GM12864 (cell line): ENCODE results near the gene AANAT.

ENCODE experiments used
- DNase-seq: peaks from one replicate; pipeline ENCODE4 v3.0.0-alpha.2; 2011; ENCODE audit warnings: low read depth
- H3K4me3 ChIP-seq: 2 replicates; pipeline ENCODE4 v1.5.1; 2011; ENCODE audit warnings: mild to moderate bottlenecking, low read depth, low read length, control low read depth
- TF ChIP-seq, protein P1 (sequence below): IDR thresholded peaks from 2 replicates; pipeline ENCODE4 v1.5.1; 2011; ENCODE audit warnings: low read depth, mild to moderate bottlenecking, moderate library complexity, low read length, control low read depth, inconsistent platforms; ENCODE audit errors: missing control alignments

AANAT gene

DNA sequence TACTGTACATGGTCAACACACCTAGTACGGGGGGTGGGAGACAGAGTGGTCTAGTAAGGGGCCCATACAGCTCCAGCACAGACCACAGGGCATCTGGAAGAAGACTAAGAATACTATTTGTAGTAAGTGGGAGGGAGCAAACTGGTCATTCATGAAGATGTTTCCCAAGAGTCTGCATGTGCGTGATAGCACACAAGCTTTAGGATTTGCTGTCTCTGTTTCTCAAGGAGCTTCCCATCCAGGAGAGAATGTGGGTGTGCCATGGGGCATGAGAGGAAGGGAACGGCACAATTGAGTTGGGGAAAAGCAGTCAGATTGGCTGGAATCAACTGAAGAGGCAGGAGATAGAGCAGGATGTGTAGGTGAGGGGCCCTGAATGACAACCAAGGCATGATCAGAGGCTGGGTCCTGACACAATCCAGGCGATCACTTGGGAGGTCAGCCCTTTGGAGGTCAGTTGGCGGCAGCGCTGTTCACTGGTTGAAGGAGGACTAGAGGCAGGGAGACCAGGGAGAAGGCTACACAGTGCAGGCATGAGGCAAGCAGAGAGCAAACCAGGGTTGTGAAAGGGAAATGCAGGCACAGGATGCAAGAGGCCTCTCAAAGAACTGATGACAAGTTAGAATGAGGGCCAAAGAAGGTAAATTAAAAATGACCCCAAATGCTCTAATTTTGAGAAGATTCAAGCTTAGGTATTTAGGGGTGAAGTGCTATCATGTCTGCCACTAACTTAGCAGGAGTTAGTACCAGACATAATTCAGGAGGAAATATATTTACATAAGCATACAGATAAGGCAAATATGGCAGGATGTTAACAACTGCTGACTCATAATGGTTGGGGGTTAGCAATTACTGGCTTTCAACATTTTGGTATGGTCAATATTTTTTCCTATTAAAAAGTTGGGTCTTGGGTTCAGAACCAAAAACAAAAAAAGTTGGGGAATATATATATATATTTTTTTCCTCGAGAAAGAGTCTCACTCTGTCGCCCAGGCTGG is 24.8 kb upstream of the AANAT start:
- no peak overlapping the region for H3K4me3 ChIP-seq
- DNase-seq: no peak
- TF ChIP-seq, protein P1, sequence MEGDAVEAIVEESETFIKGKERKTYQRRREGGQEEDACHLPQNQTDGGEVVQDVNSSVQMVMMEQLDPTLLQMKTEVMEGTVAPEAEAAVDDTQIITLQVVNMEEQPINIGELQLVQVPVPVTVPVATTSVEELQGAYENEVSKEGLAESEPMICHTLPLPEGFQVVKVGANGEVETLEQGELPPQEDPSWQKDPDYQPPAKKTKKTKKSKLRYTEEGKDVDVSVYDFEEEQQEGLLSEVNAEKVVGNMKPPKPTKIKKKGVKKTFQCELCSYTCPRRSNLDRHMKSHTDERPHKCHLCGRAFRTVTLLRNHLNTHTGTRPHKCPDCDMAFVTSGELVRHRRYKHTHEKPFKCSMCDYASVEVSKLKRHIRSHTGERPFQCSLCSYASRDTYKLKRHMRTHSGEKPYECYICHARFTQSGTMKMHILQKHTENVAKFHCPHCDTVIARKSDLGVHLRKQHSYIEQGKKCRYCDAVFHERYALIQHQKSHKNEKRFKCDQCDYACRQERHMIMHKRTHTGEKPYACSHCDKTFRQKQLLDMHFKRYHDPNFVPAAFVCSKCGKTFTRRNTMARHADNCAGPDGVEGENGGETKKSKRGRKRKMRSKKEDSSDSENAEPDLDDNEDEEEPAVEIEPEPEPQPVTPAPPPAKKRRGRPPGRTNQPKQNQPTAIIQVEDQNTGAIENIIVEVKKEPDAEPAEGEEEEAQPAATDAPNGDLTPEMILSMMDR: no peak

DNA sequence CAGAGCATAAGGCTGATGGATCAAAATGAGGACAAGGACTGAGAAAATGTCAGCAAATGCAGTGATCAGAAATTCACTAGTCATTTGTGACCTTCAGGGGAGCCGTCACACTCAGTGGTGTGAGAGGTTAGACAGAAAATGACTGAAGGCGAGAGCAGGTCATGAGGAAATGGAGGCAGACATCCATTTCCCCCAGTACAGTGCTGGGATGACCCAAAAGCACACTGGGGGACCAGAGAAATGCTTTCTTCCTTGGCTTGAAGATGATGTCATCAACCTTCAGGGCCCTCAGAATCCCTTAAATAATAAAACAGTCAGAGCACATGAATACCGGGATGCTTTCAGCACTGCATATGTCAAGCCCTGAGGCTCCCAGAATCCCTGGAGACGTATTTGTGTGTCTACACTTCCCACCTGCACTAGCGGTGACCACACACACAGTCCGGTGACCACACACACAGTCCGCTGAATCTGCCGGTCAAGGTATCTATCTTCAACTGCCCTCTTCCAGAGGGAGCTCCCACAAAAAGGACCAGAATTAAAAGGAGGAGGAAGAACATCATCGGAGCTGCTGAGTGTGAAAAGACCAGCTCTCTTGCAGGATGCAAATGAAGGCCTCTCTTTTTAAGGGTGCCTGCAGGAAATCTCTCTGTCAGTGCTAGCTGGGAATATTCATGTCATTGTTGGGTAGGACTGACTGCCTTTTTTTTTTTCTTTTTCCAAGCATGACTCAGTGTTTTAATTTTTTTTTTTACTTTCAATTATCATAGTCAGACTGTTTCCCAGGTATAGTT is 22.7 kb upstream of the AANAT start:
- TF ChIP-seq, protein P1: no peak
- peak overlapping the region; percentile 24; the same call in 1 of the 2 replicates for H3K4me3 ChIP-seq
- DNase-seq: no peak

DNA sequence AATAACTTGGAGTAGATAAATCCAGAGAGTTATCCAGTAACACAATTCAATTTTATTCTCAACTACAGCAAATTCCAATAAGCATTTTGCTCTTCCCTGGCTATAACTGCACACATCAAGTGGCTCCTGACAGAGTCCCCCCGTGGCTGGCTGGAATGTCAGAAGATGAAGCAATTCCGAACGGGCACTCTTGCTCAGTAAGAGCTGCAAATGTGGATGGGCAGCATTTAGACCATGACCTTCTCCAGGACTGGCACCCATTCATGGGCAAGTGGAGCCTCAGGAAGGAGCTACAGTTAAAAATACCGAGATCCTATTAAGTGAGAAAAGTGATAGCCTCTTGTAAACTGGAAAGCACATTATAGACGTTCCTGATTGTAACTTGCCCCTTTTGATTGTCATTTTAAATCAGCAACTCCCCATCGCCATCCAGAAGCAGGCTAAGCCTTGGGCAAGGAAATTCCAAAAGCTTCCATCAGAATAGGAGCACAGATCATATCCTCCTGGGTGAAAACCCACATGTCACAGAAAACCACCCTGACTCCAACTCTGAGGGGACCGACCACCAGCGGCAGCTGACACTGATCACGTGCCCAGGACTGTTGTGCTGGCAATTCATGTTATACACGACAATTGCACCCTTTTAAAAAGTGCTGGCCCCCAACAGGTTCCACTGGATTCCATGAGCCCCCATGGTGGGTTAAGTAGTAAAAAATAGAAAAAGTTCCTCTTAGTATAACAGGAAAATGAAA is 21.5 kb upstream of the AANAT start:
- no peak for DNase-seq
- TF ChIP-seq, protein P1: no peak
- H3K4me3 ChIP-seq: no peak overlapping the region

DNA sequence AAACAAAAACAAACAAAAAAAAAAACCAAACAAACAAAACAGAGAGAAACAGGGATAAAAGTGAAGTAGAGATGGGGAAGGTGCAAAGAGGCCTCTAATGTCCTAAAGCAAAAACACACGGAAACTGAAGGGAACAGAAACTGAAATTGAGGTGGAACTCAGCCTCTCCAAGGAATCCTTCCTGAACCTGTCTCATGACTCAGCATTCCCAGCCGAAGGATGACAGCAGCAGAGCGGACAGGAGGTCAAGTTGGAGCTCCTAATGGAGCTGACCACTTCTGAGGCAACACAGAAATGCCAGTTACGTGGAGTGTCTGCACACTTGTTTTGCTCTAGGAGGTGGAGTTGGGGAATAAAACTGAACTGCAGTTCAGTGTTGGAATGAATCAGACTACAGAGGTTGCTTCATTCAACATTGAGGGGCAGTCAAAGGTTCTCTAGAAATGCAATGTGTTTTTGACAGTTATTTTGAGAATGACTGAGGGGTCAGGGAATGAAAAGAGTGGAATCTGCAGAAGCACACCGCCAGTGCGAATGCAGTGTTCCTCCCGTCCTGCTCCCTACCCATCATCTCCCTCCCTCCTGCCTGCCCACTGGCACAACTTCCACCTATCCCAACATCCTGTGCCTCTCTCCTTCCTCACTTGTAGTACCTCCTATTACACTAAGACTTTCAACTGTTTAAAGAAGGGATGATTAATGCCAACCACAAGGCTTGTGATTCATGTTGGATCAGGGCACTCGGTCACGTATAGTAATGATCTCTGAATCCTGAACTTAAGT is 20.8 kb upstream of the AANAT start:
- TF ChIP-seq, protein P1: no peak
- DNase-seq: no peak
- H3K4me3 ChIP-seq: no peak overlapping the region

DNA sequence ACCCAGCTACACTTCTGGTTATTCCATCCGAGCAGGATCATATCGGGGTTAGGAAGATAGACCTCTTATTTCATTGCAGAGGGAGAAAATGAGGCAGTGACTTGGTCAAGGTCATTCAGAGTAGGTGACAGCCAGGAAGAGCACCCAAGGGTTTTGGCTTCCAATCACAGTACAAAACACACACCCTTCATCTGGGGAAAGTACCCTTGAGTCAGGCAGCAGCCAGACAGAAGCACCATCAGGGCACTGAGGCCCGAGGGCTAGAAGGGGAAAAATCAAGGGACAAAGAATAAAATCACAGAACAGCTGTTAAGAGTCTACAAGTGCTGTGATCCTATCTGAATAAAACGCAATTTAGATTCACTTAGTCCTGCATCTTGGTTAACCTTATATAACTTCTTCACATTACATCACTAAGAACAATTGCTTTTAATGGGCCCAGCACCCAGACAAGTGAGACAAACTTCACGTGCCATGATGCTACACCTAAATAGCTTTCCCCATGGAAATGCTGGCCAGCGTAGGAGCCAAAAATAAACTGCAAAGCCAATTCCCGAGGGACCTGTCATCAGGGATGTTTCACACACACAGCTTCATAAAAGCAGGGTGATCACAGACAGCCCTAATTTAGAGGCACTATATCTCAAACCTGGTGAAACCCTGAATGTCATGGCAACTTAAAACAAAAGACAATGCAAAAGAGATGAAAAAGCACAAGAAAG is 19.3 kb upstream of the AANAT start:
- no peak for DNase-seq
- no peak overlapping the region for H3K4me3 ChIP-seq
- TF ChIP-seq, protein P1: no peak
